Neural cell (in vitro differentiated cells): ENCODE results near the gene VEPH1. TPM values are rescaled to one million over a fixed set of nuclear protein-coding genes. Genes with fewer than 3 reads are reported as not detected.

Experiments used
- H2AFZ ChIP-seq: fragments of 200-600, 300-800 bp; sonication (generic), shearing (Covaris generic); 2 replicates; pipeline ENCODE4 v1.6.0; 2014; ENCODE audit warnings: low read depth, mild to moderate bottlenecking, antibody characterized with exemption, low read length, moderate library complexity
- H3F3A ChIP-seq: fragments of 200-600 bp; shearing (Covaris generic); 2 replicates; pipeline ENCODE4 v1.6.1; 2016; ENCODE audit warnings: mild to moderate bottlenecking, moderate library complexity, mixed read lengths, antibody characterized with exemption, low read length; ENCODE audit not compliant: insufficient read depth, poor library complexity, severe bottlenecking
- H3K27ac ChIP-seq: fragments of 200-600, 300-800 bp; sonication (generic), shearing (Covaris generic); 2 replicates; pipeline ENCODE4 v1.5.1; 2014; ENCODE audit warnings: mild to moderate bottlenecking, low read length, moderate library complexity
- H3K27me3 ChIP-seq: fragments of 300-800, 200-600 bp; sonication (generic), shearing (Covaris generic); 2 replicates; pipeline ENCODE4 v1.6.0; 2014; ENCODE audit warnings: mild to moderate bottlenecking, low read depth, low read length, moderate library complexity; ENCODE audit not compliant: insufficient read depth
- H3K36me3 ChIP-seq: fragments of 300-800, 200-600 bp; sonication (generic), shearing (Covaris generic); 2 replicates; pipeline ENCODE4 v1.5.1; 2014; ENCODE audit warnings: mild to moderate bottlenecking, antibody characterized with exemption, low read length, moderate library complexity; ENCODE audit not compliant: insufficient read depth
- H3K4me2 ChIP-seq: fragments of 300-800, 200-600 bp; sonication (generic), shearing (Covaris generic); 2 replicates; pipeline ENCODE4 v1.6.0; 2014; ENCODE audit warnings: mild to moderate bottlenecking, low read length
- H3K4me3 ChIP-seq: fragments of 300-800, 200-600 bp; sonication (generic), shearing (Covaris generic); 2 replicates; pipeline ENCODE4 v1.5.1; 2014; ENCODE audit warnings: mild to moderate bottlenecking, low read length, moderate library complexity
- H3K79me2 ChIP-seq: fragments of 200-600 bp; shearing (Covaris generic); replicated peaks from 2 replicates; pipeline ENCODE4 v1.6.0; 2014; ENCODE audit warnings: mild to moderate bottlenecking, low read length, moderate library complexity; ENCODE audit not compliant: insufficient read depth
- H3K9ac ChIP-seq: fragments of 300-800, 200-600 bp; sonication (generic), shearing (Covaris generic); 2 replicates; pipeline ENCODE4 v1.6.1; 2016; ENCODE audit warnings: mild to moderate bottlenecking, low read length, mixed read lengths
- H3K9me2 ChIP-seq: fragments of 200-600 bp; shearing (Covaris generic); 2 replicates; pipeline ENCODE4 v1.6.1; 2016; ENCODE audit warnings: mild to moderate bottlenecking, low read length, mixed read lengths; ENCODE audit not compliant: insufficient read depth
- H3K9me3 ChIP-seq: fragments of 200-600, 300-800 bp; sonication (generic), shearing (Covaris generic); 2 replicates; pipeline ENCODE4 v1.6.1; 2016; ENCODE audit warnings: mild to moderate bottlenecking, mixed run types, low read length, moderate library complexity, mixed read lengths
- H4K20me1 ChIP-seq: fragments of 200-600 bp; shearing (Covaris generic); 2 replicates; pipeline ENCODE4 v1.6.1; 2016; ENCODE audit warnings: mild to moderate bottlenecking, mixed run types; ENCODE audit not compliant: insufficient read depth
- EP300 ChIP-seq: fragments of 450-650 bp; conservative IDR thresholded peaks from 2 replicates; pipeline ENCODE4 v1.6.1; 2014; ENCODE audit warnings: antibody characterized with exemption, mild to moderate bottlenecking, moderate library complexity; ENCODE audit not compliant: poor library complexity, severe bottlenecking
- EZH2 ChIP-seq: fragments of 200-600, 300-800 bp; shearing (Covaris generic), sonication (generic); IDR thresholded peaks from 2 replicates; pipeline ENCODE4 v1.6.1; 2014; ENCODE audit warnings: antibody characterized with exemption, low read length, borderline replicate concordance, mild to moderate bottlenecking; ENCODE audit not compliant: insufficient read depth, poor library complexity, severe bottlenecking
- MXI1 ChIP-seq: fragments of 450-650 bp; conservative IDR thresholded peaks from 2 replicates; pipeline ENCODE4 v1.6.1; 2014; ENCODE audit warnings: antibody characterized with exemption, mild to moderate bottlenecking; ENCODE audit not compliant: poor library complexity, severe bottlenecking
- POLR2AphosphoS5 ChIP-seq: IDR thresholded peaks from 2 replicates; pipeline ENCODE4 v1.6.1; 2012
- RAD21 ChIP-seq: fragments of 450-650 bp; conservative IDR thresholded peaks from 2 replicates; pipeline ENCODE4 v1.6.1; 2014; ENCODE audit warnings: antibody characterized with exemption, mild to moderate bottlenecking, moderate library complexity
- SMC3 ChIP-seq: fragments of 450-650 bp; conservative IDR thresholded peaks from 2 replicates; pipeline ENCODE4 v1.6.1; 2014; ENCODE audit warnings: antibody characterized with exemption, mild to moderate bottlenecking, moderate library complexity; ENCODE audit not compliant: poor library complexity
- TAF1 ChIP-seq: IDR thresholded peaks from 2 replicates; pipeline ENCODE4 v1.6.1; 2012; ENCODE audit warnings: low read depth
- polyA plus RNA-seq: library from polyadenylated mRNA; depleted of rRNA; stranded (reverse); fragments of >200 nt; gene quantifications from 2 replicates; pipeline ENCODE4 v1.2.3, GENCODE V29; 2014
- TF ChIP-seq, protein P1 (sequence below): IDR thresholded peaks from 2 replicates; pipeline ENCODE4 v1.6.1; 2012; ENCODE audit warnings: borderline replicate concordance
- TF ChIP-seq, protein P2 (sequence below): fragments of 450-650 bp; IDR thresholded peaks from 2 replicates; pipeline ENCODE4 v1.5.1; 2014; ENCODE audit warnings: antibody characterized with exemption, mild to moderate bottlenecking, moderate library complexity; ENCODE audit not compliant: poor library complexity, severe bottlenecking

The VEPH1 gene
- polyA plus RNA-seq, 1 donor from 2014 or later = 0.89 TPM

DNA sequence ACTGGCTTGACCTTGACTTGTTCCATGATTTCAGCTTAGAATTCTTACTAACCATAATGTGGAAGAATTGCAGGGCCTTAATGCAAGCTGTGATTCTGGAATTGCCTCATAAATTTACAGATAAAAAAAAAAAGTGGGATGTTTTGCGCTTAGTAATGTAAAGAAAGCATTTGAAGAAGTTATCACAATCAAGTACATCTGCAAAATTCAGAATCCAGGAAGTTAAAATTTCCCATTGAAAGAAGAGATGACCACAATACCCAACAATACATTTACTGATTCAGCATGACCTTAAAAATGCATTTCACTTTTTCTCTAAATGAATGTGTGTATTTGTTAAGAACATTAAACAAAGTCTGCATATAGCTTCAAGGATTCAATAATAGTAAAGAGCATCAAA, 278.2 kb downstream of the VEPH1 start:
- no peak overlapping the region for H3K4me2 ChIP-seq
- H3K9me2 ChIP-seq = no peaks in the 10 kb centered on the region
- H3K27ac ChIP-seq = no peak overlapping the region
- no peaks in the 10 kb centered on the region for H4K20me1 ChIP-seq
- H3F3A ChIP-seq = no peaks in the 10 kb centered on the region
- no peak overlapping the region for H3K9ac ChIP-seq
- no peaks in the 10 kb centered on the region for H3K9me3 ChIP-seq
- H3K36me3 ChIP-seq = no peaks in the 10 kb centered on the region
- H2AFZ ChIP-seq = no peak overlapping the region
- no peaks in the 10 kb centered on the region for H3K79me2 ChIP-seq
- no peak overlapping the region for H3K4me3 ChIP-seq
- TF ChIP-seq, protein P1, sequence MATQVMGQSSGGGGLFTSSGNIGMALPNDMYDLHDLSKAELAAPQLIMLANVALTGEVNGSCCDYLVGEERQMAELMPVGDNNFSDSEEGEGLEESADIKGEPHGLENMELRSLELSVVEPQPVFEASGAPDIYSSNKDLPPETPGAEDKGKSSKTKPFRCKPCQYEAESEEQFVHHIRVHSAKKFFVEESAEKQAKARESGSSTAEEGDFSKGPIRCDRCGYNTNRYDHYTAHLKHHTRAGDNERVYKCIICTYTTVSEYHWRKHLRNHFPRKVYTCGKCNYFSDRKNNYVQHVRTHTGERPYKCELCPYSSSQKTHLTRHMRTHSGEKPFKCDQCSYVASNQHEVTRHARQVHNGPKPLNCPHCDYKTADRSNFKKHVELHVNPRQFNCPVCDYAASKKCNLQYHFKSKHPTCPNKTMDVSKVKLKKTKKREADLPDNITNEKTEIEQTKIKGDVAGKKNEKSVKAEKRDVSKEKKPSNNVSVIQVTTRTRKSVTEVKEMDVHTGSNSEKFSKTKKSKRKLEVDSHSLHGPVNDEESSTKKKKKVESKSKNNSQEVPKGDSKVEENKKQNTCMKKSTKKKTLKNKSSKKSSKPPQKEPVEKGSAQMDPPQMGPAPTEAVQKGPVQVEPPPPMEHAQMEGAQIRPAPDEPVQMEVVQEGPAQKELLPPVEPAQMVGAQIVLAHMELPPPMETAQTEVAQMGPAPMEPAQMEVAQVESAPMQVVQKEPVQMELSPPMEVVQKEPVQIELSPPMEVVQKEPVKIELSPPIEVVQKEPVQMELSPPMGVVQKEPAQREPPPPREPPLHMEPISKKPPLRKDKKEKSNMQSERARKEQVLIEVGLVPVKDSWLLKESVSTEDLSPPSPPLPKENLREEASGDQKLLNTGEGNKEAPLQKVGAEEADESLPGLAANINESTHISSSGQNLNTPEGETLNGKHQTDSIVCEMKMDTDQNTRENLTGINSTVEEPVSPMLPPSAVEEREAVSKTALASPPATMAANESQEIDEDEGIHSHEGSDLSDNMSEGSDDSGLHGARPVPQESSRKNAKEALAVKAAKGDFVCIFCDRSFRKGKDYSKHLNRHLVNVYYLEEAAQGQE = no peak
- TF ChIP-seq MXI1 = no peak
- no peak for TF ChIP-seq EZH2
- TF ChIP-seq RAD21 = no peak
- TF ChIP-seq SMC3 = no peak
- TF ChIP-seq TAF1 = no peak
- TF ChIP-seq POLR2AphosphoS5 = no peak
- TF ChIP-seq, protein P2, sequence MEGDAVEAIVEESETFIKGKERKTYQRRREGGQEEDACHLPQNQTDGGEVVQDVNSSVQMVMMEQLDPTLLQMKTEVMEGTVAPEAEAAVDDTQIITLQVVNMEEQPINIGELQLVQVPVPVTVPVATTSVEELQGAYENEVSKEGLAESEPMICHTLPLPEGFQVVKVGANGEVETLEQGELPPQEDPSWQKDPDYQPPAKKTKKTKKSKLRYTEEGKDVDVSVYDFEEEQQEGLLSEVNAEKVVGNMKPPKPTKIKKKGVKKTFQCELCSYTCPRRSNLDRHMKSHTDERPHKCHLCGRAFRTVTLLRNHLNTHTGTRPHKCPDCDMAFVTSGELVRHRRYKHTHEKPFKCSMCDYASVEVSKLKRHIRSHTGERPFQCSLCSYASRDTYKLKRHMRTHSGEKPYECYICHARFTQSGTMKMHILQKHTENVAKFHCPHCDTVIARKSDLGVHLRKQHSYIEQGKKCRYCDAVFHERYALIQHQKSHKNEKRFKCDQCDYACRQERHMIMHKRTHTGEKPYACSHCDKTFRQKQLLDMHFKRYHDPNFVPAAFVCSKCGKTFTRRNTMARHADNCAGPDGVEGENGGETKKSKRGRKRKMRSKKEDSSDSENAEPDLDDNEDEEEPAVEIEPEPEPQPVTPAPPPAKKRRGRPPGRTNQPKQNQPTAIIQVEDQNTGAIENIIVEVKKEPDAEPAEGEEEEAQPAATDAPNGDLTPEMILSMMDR = no peak
- no peak for TF ChIP-seq EP300
- no peaks in the 10 kb centered on the region for H3K27me3 ChIP-seq

DNA sequence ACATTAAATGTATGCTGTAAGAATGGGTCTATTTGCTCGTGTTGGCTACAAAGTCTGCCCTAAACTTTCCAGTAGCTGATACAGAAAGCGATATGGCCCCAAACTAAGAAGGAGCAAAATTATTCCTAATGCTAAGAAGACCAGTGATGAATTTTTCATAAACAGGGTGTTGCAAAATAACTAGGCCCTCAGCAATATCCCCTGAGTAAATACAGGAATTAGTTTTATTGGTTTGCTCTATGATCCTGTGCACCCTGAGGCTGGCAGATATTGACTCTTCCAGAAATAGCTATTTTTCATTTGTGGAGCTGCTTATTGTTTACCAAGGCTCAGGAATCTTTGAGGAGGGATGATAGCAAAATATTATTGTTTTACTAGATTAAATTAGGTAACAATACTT, 282.3 kb downstream of the VEPH1 start:
- Histone ChIP-seq H3K79me2 (no peaks in the 10 kb centered on the region), H3K4me3 (no peak overlapping the region), H3F3A (no peaks in the 10 kb centered on the region), H3K9ac (no peak overlapping the region), H3K9me3 (no peaks in the 10 kb centered on the region), H3K36me3 (no peaks in the 10 kb centered on the region), H2AFZ (no peak overlapping the region), H3K9me2 (no peaks in the 10 kb centered on the region), H3K27me3 (no peaks in the 10 kb centered on the region), H4K20me1 (no peaks in the 10 kb centered on the region), H3K27ac (no peak overlapping the region), H3K4me2 (no peak overlapping the region)
- no peak for TF ChIP-seq TAF1
- TF ChIP-seq POLR2AphosphoS5 = no peak
- no peak for TF ChIP-seq EP300
- TF ChIP-seq MXI1 = no peak
- TF ChIP-seq, protein P1 = no peak
- TF ChIP-seq SMC3 = no peak
- TF ChIP-seq, protein P2 = no peak
- TF ChIP-seq RAD21 = no peak
- TF ChIP-seq EZH2 = no peak
